Activated CD4-positive, alpha-beta T cell treated with anti-CD3 and anti-CD28 coated beads, Interleukin-2, amount 10 ng/mL, durations not matched to agents 24 days and 14 days (primary cell): ENCODE measurements around the gene SEC61B. TPM values are rescaled to one million over a fixed set of nuclear protein-coding genes. Genes with fewer than 3 reads are reported as not detected.
A peak's percentile ranks its signal among the peaks of the same experiment; 100 is the strongest.

ENCODE experiments used
- DNase-seq: peaks from one replicate; pipeline ENCODE4 v3.0.0; 2022
- H3K27ac Mint-ChIP-seq: one replicate; pipeline ENCODE4 v1.8.0; 2022; ENCODE audit warnings: mild to moderate bottlenecking, mixed read lengths
- H3K27me3 Mint-ChIP-seq: one replicate; pipeline ENCODE4 v1.8.0; 2022; ENCODE audit warnings: mixed read lengths
- H3K36me3 Mint-ChIP-seq: one replicate; pipeline ENCODE4 v1.8.0; 2022; ENCODE audit warnings: low read depth, mild to moderate bottlenecking, mixed read lengths
- H3K4me1 Mint-ChIP-seq: one replicate; pipeline ENCODE4 v1.8.0; 2021; ENCODE audit warnings: mixed read lengths
- H3K4me3 Mint-ChIP-seq: one replicate; pipeline ENCODE4 v1.8.0; 2022; ENCODE audit warnings: mild to moderate bottlenecking, moderate library complexity, mixed read lengths
- H3K9me3 Mint-ChIP-seq: one replicate; pipeline ENCODE4 v1.8.0; 2021; ENCODE audit warnings: mixed read lengths
- intact Hi-C: fragments of 100-400 bp; cut with micrococcal nuclease; formaldehyde crosslinking; loops from one replicate; pipeline ENCODE4 v1.15.1; 2023
- total RNA-seq: library from RNA; stranded (reverse); gene quantifications from 2 replicates; pipeline ENCODE4 v1.2.3, GENCODE V29; 2022

SEC61B gene
- total RNA-seq, 1 donor from 2014 or later: 170 TPM

DNA sequence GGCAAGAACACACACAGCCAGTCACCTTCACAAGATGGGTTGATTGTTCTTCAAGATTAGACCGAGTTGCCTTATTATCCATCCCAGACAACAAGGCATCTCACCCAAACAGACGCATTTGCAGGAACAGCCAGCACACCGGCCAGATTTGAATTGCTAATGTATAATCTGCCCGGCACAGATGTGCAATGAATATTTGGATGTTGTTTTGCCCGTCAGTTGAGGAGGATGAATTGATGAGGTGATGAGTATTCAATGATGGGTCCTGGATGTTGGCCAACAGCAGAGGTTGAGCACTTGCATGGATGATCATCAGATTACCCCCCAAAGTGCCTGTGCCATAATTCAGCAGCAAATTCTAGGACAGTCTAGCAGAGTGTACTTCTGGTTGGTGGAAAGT, 20.5 kb upstream of the SEC61B start:
- no peak overlapping the region for H3K27ac Mint-ChIP-seq
- intact Hi-C loops: no loop called here
- H3K36me3 Mint-ChIP-seq: no peaks in the 10 kb centered on the region
- no peak for DNase-seq
- H3K9me3 Mint-ChIP-seq: peaks cover 1% of the 10 kb centered on the region
- no peak overlapping the region for H3K4me3 Mint-ChIP-seq
- peaks cover 2% of the 10 kb centered on the region for H3K4me1 Mint-ChIP-seq
- peaks cover 22% of the 10 kb centered on the region for H3K27me3 Mint-ChIP-seq

DNA sequence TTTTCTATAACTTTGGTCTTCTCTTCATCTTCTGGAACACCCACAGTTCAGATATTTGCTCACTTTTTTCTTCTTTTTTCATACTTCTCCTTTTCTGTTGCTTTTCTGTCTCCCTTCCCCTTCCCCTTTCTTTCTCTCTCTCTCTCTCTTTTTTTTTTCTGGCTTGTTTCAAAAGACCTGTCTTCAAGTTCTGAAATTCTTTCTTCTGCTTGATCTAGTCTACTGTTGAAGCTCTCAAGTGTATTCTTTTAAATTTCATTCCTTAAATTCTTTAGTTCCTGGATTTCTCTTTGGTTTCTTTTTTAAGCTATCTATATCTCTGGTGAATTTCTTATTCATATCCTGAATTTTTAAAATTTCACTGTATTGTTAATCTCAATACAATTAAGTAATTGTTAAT, 11.5 kb upstream of the SEC61B start:
- DNase-seq: no peak
- no peak overlapping the region for H3K27ac Mint-ChIP-seq
- no peak overlapping the region for H3K4me3 Mint-ChIP-seq
- peaks cover 39% of the 10 kb centered on the region for H3K27me3 Mint-ChIP-seq
- peaks cover 11% of the 10 kb centered on the region for H3K36me3 Mint-ChIP-seq
- H3K4me1 Mint-ChIP-seq: peaks cover 2% of the 10 kb centered on the region
- H3K9me3 Mint-ChIP-seq: peaks cover 9% of the 10 kb centered on the region
- intact Hi-C loops: no loop called here

- H3K27ac Mint-ChIP-seq: no peak overlapping the region
- H3K4me1 Mint-ChIP-seq: peaks cover 3% of the 10 kb centered on the region
- DNase-seq: no peak
- H3K9me3 Mint-ChIP-seq: peaks cover 6% of the 10 kb centered on the region
- no peak overlapping the region for H3K4me3 Mint-ChIP-seq
- intact Hi-C loops: no loop called here
- H3K27me3 Mint-ChIP-seq: peaks cover 32% of the 10 kb centered on the region
- peaks cover 19% of the 10 kb centered on the region for H3K36me3 Mint-ChIP-seq
Measured at GRCh38 chr9:99211746-99212145, 10.3 kb upstream of the SEC61B start.

DNA sequence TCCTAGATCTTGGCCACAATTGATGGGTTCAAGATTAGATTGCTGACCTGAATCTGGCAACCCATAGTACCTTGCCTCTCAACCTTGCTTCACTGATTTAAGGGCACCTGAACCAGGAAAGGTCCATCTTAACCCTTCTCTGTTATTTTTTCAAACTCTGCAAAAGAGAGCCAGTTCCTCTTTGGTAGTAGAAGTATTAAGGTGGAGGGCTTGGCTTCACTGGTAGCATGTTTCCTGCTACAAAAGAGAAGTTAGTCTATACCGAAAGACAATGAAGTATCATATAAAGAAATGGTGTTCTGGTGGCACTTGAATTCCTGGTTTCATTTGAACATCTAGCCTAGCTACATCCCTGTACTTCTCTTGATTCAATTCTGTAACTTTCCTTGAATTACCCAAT, 8.9 kb upstream of the SEC61B start:
- DNase-seq: no peak
- Mint-ChIP-seq H3K36me3 (peaks cover 31% of the 10 kb centered on the region), H3K4me3 (no peak overlapping the region), H3K4me1 (peaks cover 11% of the 10 kb centered on the region), H3K27ac (no peak overlapping the region), H3K9me3 (peaks cover 4% of the 10 kb centered on the region), H3K27me3 (peaks cover 20% of the 10 kb centered on the region)
- intact Hi-C loops: no loop called here

- H3K27me3 Mint-ChIP-seq: peaks cover 1% of the 10 kb centered on the region
- H3K4me1 Mint-ChIP-seq: peaks cover 27% of the 10 kb centered on the region
- no peak overlapping the region for H3K4me3 Mint-ChIP-seq
- DNase-seq: no peak
- H3K36me3 Mint-ChIP-seq: peaks cover 45% of the 10 kb centered on the region
- H3K27ac Mint-ChIP-seq: no peak overlapping the region
- no peaks in the 10 kb centered on the region for H3K9me3 Mint-ChIP-seq
- intact Hi-C loops: no loop called here
Measured at GRCh38 chr9:99216073-99216472, 6.0 kb upstream of the SEC61B start.

DNA sequence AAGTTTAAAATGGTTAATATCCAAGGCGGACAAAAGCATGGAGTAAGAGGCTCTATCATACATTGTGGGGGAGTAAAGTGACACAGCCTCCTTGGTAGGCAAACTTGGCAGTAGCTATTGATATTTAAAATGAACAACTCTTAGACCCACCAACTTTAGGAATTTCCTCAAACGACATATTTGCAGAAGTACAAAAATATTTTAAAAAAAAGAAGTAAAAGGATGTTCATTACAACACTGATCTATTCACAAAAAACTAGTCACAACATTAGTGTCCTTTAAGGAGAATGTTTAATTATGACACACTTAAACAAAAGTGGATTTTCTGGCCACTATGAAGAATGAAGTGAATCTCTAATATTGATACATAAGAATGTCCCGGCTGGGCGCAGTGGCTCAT, 2.1 kb upstream of the SEC61B start:
- DNase-seq: no peak
- no peak overlapping the region for H3K27ac Mint-ChIP-seq
- peaks cover 48% of the 10 kb centered on the region for H3K4me1 Mint-ChIP-seq
- no peaks in the 10 kb centered on the region for H3K27me3 Mint-ChIP-seq
- intact Hi-C loops: loop anchor here (5.0 kb wide), 3 partner anchors 113 to 1132 kb away; partner anchors contain the start of genes ERP44, INVS, TEX10 and TGFBR1
- H3K4me3 Mint-ChIP-seq: peak overlapping the region; percentile 66
- H3K9me3 Mint-ChIP-seq: no peaks in the 10 kb centered on the region
- peaks cover 63% of the 10 kb centered on the region for H3K36me3 Mint-ChIP-seq

GRCh38 chr9:99221266-99221620, 839 bp upstream of the SEC61B start:
- peaks cover 53% of the 10 kb centered on the region for H3K4me1 Mint-ChIP-seq
- H3K27me3 Mint-ChIP-seq: no peaks in the 10 kb centered on the region
- no peak for DNase-seq
- intact Hi-C loops: loop anchor here (1.0 to 5.0 kb wide), 4 partner anchors 37 to 1131 kb away; partner anchors contain the start of genes ERP44, INVS, TEX10 and TGFBR1
- H3K36me3 Mint-ChIP-seq: peaks cover 59% of the 10 kb centered on the region
- H3K27ac Mint-ChIP-seq: peak overlapping the region; percentile 84
- H3K4me3 Mint-ChIP-seq: peak overlapping the region; percentile 97
- no peaks in the 10 kb centered on the region for H3K9me3 Mint-ChIP-seq

DNA sequence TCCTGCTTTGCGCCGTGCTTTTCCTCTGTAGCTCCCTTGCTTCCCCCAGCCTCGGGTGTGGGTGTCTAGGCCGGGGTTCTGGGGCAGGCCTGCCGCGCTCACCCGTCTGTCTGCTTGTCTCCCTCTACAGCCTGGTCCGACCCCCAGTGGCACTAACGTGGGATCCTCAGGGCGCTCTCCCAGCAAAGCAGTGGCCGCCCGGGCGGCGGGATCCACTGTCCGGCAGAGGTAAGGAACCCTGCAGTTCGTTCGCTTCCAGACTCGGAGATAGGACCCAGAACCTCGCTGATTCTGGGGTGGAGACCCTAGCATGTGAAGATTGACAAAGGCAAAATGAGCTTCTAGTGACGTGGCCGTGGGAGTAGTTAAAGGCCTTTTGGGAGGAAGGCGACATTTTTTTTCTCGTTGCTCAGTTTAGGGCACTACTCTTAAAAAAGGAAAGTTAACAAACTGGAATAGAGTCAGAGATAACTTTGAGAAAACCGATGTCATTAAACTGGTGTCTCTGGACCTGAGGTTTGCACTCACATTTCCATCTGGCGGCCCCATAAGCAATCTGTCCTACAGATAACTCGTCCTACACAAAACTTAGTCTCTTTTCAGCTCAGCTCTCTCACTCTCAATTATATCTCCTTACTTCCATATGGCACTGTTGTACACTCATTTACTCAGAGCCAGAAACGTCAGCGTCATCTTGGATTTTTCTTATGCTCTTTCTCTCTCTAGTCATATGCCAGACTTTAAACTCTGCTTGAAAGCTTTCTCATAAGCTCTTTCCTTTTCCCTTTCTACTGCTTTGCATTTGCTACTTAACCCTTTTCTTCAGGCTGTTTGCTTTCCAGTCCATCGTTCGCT, 561 bp downstream of the SEC61B start:
- no peak for DNase-seq
- Mint-ChIP-seq H3K4me3 (peak overlapping the region; percentile 97), H3K4me1 (peaks cover 47% of the 10 kb centered on the region), H3K27ac (peak overlapping the region; percentile 99), H3K9me3 (no peaks in the 10 kb centered on the region), H3K36me3 (peaks cover 54% of the 10 kb centered on the region), H3K27me3 (no peaks in the 10 kb centered on the region)
- intact Hi-C loops: loop anchor here (1.0 to 5.0 kb wide), 5 partner anchors 32 to 1130 kb away; partner anchors contain the start of genes ERP44, INVS, TEX10 and TGFBR1

DNA sequence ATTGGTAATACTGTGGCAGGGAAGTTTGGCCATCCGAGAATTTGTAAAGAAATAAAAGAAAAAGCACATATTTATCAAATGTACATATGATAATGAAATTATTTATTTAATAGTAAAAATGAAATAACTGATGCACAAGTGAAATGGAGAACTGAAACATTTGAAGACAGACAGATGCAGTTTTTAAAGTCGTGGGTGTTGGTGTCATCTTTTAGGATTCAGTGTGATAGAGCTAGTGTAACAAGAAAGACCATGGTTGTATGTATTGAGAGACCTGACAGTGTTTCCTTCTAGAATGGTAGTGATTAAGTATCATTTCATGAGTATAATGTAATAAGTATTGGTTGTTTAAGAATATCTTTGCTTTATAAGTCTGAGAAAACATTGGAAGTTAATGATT, 2.4 kb downstream of the SEC61B start:
- H3K36me3 Mint-ChIP-seq: peaks cover 53% of the 10 kb centered on the region
- no peaks in the 10 kb centered on the region for H3K27me3 Mint-ChIP-seq
- peak overlapping the region; percentile 97 for H3K4me3 Mint-ChIP-seq
- no peaks in the 10 kb centered on the region for H3K9me3 Mint-ChIP-seq
- H3K4me1 Mint-ChIP-seq: peaks cover 43% of the 10 kb centered on the region
- H3K27ac Mint-ChIP-seq: no peak overlapping the region
- intact Hi-C loops: loop anchor here (5.0 kb wide), 3 partner anchors 117 to 1128 kb away; partner anchors contain the start of genes ERP44, INVS, TEX10 and TGFBR1
- no peak for DNase-seq

DNA sequence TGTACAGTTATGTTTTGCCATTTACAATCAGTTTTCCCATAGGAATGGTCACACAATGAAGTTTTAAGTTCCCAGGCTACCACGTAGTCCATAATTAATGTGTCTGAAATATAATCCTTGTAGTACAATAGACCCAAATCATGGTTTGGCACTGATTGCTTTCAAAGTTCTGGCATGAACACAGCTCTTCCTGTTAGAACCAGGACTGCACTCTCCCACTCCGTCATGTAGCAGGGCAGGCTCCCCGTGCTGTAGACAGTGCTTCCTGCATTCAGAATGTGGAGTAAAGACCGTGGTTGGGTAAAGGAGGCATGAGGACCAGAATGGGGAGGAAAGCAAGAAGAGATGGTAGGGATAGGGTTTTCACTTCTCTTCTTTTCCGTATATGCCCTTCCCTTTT, 4.0 kb downstream of the SEC61B start:
- no peak overlapping the region for H3K27ac Mint-ChIP-seq
- peaks cover 30% of the 10 kb centered on the region for H3K4me1 Mint-ChIP-seq
- DNase-seq: no peak
- no peaks in the 10 kb centered on the region for H3K9me3 Mint-ChIP-seq
- no peaks in the 10 kb centered on the region for H3K27me3 Mint-ChIP-seq
- H3K4me3 Mint-ChIP-seq: no peak overlapping the region
- intact Hi-C loops: no loop called here
- H3K36me3 Mint-ChIP-seq: peaks cover 55% of the 10 kb centered on the region

DNA sequence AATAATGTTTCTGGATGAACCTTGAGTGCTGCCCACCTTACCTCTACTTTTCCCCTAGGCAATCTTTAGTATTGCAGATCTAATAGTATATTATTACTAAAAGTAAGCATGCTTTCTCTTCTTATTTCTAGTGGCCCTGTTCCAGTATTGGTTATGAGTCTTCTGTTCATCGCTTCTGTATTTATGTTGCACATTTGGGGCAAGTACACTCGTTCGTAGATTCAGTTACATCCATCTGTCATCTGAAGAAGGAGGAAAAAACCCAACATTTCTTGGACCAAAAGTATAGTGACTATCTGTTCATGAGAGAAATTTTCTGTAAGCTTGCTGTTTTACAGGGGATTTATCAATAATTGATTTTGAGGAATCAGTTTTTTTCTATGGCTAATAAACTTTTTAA, 8.1 kb downstream of the SEC61B start:
- H3K36me3 Mint-ChIP-seq: peaks cover 48% of the 10 kb centered on the region
- intact Hi-C loops: loop anchor here (5.0 kb wide), 1 partner anchor 37 kb away; no protein-coding TSS in a partner anchor
- no peaks in the 10 kb centered on the region for H3K9me3 Mint-ChIP-seq

GRCh38 chr9:99231711-99232110, 9.6 kb downstream of the SEC61B start:
- H3K9me3 Mint-ChIP-seq: no peaks in the 10 kb centered on the region
- peaks cover 42% of the 10 kb centered on the region for H3K36me3 Mint-ChIP-seq
- peak; percentile 78 for DNase-seq
- no peaks in the 10 kb centered on the region for H3K27me3 Mint-ChIP-seq
- no peak overlapping the region for H3K27ac Mint-ChIP-seq
- intact Hi-C loops: loop anchor here (5.0 kb wide), 1 partner anchor 36 kb away; no protein-coding TSS in a partner anchor
- no peak overlapping the region for H3K4me3 Mint-ChIP-seq
- H3K4me1 Mint-ChIP-seq: peaks cover 19% of the 10 kb centered on the region

More for the DNA sequence above, 8.1 kb downstream of the SEC61B start:
- no peak overlapping the region for H3K27ac Mint-ChIP-seq
- no peaks in the 10 kb centered on the region for H3K27me3 Mint-ChIP-seq
- H3K4me1 Mint-ChIP-seq: peaks cover 15% of the 10 kb centered on the region
- H3K4me3 Mint-ChIP-seq: no peak overlapping the region
- DNase-seq: no peak

DNA sequence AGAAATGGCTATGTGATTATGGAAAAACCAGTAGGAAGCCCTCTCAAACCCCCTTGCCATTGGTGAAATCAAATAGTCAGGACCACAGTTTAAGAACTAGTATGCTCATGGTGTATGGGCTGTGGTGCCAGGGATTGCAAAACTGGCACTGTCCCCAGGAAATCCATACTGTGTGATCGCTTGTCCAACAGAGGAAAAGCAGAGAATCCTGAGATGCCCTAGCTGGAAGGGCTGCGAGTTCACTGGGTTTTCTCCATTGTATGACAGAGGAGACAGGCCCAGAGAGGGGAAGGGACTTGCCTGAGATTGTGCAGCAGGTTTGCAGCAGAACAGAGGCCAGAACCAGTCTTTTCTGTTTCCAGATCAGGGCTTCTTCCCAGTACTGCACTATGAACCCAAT, 12.5 kb downstream of the SEC61B start:
- DNase-seq: no peak
- Mint-ChIP-seq H3K27ac (no peak overlapping the region), H3K4me3 (no peak overlapping the region), H3K27me3 (no peaks in the 10 kb centered on the region), H3K36me3 (peaks cover 44% of the 10 kb centered on the region), H3K9me3 (no peaks in the 10 kb centered on the region), H3K4me1 (peaks cover 23% of the 10 kb centered on the region)
- intact Hi-C loops: loop anchor here (5.0 kb wide), 1 partner anchor 33 kb away; no protein-coding TSS in a partner anchor

DNA sequence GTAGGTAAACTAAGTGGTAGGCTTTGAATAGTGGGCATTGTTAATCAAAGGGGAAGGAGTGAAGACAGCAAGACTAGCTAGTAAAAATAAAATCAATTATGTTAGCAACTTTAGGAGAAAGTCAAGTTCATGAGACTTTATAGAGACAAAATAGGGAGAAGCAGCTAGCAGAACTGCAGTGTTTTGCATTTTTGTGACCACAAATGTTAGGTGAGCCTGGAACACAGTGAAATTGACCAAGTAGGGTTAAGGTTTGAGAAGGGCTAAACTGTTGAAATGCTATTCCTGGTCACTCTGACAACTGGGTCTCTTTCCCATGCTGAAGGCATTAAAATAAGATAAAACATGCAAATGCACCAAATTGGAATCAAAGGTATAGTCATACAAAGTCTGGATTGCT, 13.0 kb downstream of the SEC61B start:
- DNase-seq: no peak
- Mint-ChIP-seq H3K9me3 (no peaks in the 10 kb centered on the region), H3K27ac (no peak overlapping the region), H3K4me3 (no peak overlapping the region), H3K36me3 (peaks cover 48% of the 10 kb centered on the region), H3K4me1 (peaks cover 23% of the 10 kb centered on the region), H3K27me3 (no peaks in the 10 kb centered on the region)
- intact Hi-C loops: no loop called here
